HG03159 (cell line): Measurements from ENCODE around the gene MRPL1.
"Not testable (repeated sequence)": the region's sequence is repeated elsewhere in the genome, so short reads cannot be mapped to it uniquely, and the experiment has no call there.

Experiments used
- ATAC-seq: cut with Tn5 transposase; IDR thresholded peaks from one replicate; pipeline ENCODE4 v1.9.1; 2021; ENCODE audit warnings: mild to moderate bottlenecking, moderate library complexity; ENCODE audit not compliant: unreplicated experiment

The MRPL1 gene

GRCh38 chr4:77963004-77963403 lies 100.4 kb downstream of the MRPL1 start:
- no peak for ATAC-seq

- ATAC-seq = not testable (repeated sequence)
Observed at GRCh38 chr4:77973657-77974056, 111.0 kb downstream of the MRPL1 start.

GRCh38 chr4:77982900-77983540 lies 120.4 kb downstream of the MRPL1 start:
- ATAC-seq = not testable (repeated sequence)

- not testable (repeated sequence) for ATAC-seq
Observed at GRCh38 chr4:77983612-77984311, 121.1 kb downstream of the MRPL1 start.

GRCh38 chr4:77989968-77990367 lies 127.3 kb downstream of the MRPL1 start:
- ATAC-seq = no peak

- ATAC-seq = no peak
Observed at GRCh38 chr4:77990456-77990855, 127.8 kb downstream of the MRPL1 start.

GRCh38 chr4:77990904-77991358 lies 128.3 kb downstream of the MRPL1 start:
- no peak for ATAC-seq

- ATAC-seq = no peak
Observed at GRCh38 chr4:77992581-77992980, 130.0 kb downstream of the MRPL1 start.

- peak; percentile 78 for ATAC-seq
Observed at GRCh38 chr4:77994194-77994721, 131.6 kb downstream of the MRPL1 start.

GRCh38 chr4:77996076-77996475 lies 133.4 kb downstream of the MRPL1 start:
- no peak for ATAC-seq

- no peak for ATAC-seq
Observed at GRCh38 chr4:78001531-78001930, 138.9 kb downstream of the MRPL1 start.

GRCh38 chr4:78002260-78002659 lies 139.6 kb downstream of the MRPL1 start:
- no peak for ATAC-seq
